Heart left ventricle (tissue), 13 donors: ENCODE measurements around the gene MUC15.

Experiments used
- POLR2A ChIP-seq, 2 donors: fragments of 450-650 bp; IDR thresholded peaks; one replicate each; pipeline ENCODE4 v1.6.1; 2017; ENCODE audit warnings: antibody characterized with exemption in 2 of 2, mild to moderate bottlenecking in 2 of 2, moderate library complexity in 2 of 2
- TF ChIP-seq, protein P1 (sequence below), 12 donors: fragments of 200-600 bp; sonication (generic) in 4 of 12; IDR thresholded peaks; one replicate each; pipeline versions ENCODE4 v1.5.0 to v1.8.0; 2018 to 2022; ENCODE audit warnings: antibody characterized with exemption in 12 of 12, mild to moderate bottlenecking in 5 of 12
- donor health status: ischemic (EF 13 %, LVEDD 7.1; RV severe dilation, severe dysfunction).
- donor health status: DM: no; HTN: yes; CAD: no.
- donor health status: DM: no; HTN: no; CAD: no.
- donor health status: ischemic (EF 25% LVEDD 6.9; RV normal size, moderate dysfunction).
- donor health status: ischemic (EF 25% LVEDD 5.7; RV mildly dilated, moderate dysfunction).
- donor health status: ischemic (EF 35%, LVEDD 5.7; RV mildly dilated, moderate dysfunction).
- donor health status: nonischemic (EF 11% LVEDD 7.7; RV severe dilation, severe dysfunction).
- donor health status: DM: yes; HTN: yes; CAD: no.
- donor health status: PGD.
- donor health status: ischemic (EF 29% LVEDD 5.4; RV normal size, mild dysfunction).
- donor health status: nonischemic (EF 23%, LVEDD 6.1; RV moderate dilation, normal function).

DNA sequence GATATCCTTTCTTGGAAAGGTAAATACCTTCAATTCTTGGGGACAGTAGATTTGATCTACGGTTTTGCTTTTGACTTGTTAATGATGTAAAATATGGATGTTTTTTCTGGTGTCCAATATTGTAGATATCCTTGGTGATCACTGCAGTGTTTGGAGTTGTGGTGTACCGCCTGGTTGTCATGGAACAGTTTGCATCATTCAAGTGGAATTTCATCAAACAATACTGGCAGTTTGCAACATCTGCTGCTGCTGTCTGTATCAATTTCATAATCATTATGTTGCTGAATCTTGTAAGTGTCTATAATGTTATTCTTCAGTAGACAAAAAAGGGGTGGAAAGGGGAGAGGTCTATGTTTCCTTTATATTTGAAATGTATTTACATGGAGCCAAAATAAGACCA, 27.4 kb upstream of the MUC15 start:
- TF ChIP-seq, protein P1, sequence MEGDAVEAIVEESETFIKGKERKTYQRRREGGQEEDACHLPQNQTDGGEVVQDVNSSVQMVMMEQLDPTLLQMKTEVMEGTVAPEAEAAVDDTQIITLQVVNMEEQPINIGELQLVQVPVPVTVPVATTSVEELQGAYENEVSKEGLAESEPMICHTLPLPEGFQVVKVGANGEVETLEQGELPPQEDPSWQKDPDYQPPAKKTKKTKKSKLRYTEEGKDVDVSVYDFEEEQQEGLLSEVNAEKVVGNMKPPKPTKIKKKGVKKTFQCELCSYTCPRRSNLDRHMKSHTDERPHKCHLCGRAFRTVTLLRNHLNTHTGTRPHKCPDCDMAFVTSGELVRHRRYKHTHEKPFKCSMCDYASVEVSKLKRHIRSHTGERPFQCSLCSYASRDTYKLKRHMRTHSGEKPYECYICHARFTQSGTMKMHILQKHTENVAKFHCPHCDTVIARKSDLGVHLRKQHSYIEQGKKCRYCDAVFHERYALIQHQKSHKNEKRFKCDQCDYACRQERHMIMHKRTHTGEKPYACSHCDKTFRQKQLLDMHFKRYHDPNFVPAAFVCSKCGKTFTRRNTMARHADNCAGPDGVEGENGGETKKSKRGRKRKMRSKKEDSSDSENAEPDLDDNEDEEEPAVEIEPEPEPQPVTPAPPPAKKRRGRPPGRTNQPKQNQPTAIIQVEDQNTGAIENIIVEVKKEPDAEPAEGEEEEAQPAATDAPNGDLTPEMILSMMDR (IDR thresholded peaks at IDR 0.05), result no peak
- no peak for TF ChIP-seq POLR2A (IDR thresholded peaks at IDR 0.05)
